MM.1S (cell line): ENCODE data around the gene CD300E.

Experiments used
- EZH2phosphoT487 ChIP-seq: fragments of 300-600 bp; sonication (generic); IDR thresholded peaks from 2 replicates; pipeline ENCODE4 v1.6.1; 2018; ENCODE audit warnings: antibody characterized with exemption, low read length
- TF ChIP-seq, protein P1 (sequence below): fragments of 300-600 bp; sonication (generic); IDR thresholded peaks from 2 replicates; pipeline ENCODE4 v1.5.1; 2016; ENCODE audit warnings: antibody characterized with exemption, low read length, mixed read lengths

GRCh38 chr17:74601944-74602572 is 21.5 kb downstream of the CD300E start:
- TF ChIP-seq, protein P1, sequence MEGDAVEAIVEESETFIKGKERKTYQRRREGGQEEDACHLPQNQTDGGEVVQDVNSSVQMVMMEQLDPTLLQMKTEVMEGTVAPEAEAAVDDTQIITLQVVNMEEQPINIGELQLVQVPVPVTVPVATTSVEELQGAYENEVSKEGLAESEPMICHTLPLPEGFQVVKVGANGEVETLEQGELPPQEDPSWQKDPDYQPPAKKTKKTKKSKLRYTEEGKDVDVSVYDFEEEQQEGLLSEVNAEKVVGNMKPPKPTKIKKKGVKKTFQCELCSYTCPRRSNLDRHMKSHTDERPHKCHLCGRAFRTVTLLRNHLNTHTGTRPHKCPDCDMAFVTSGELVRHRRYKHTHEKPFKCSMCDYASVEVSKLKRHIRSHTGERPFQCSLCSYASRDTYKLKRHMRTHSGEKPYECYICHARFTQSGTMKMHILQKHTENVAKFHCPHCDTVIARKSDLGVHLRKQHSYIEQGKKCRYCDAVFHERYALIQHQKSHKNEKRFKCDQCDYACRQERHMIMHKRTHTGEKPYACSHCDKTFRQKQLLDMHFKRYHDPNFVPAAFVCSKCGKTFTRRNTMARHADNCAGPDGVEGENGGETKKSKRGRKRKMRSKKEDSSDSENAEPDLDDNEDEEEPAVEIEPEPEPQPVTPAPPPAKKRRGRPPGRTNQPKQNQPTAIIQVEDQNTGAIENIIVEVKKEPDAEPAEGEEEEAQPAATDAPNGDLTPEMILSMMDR, result peak; percentile 50
- TF ChIP-seq EZH2phosphoT487, result no peak
